AG04449 (cell line): ENCODE data around the gene BAHD1.

Experiments used
- CTCF ChIA-PET: fragments of 350-600 bp; formaldehyde crosslinking; extraction: SDS; loops from one replicate; lab custom pipeline; 2021; ENCODE audit warnings: antibody characterized with exemption; lab: Yijun Ruan, JAX
- POLR2A ChIA-PET: fragments of 400-600, 350-600 bp; formaldehyde crosslinking; extraction: SDS; loops from one replicate; lab custom pipeline; 2020; ENCODE audit warnings: antibody characterized with exemption, inconsistent platforms; lab: Yijun Ruan, JAX
- DNase-seq: peaks from one replicate; pipeline ENCODE4 v3.0.0-alpha.2; 2010; ENCODE audit warnings: low read depth, low spot score
- H3K4me3 ChIP-seq: 2 replicates; pipeline ENCODE4 v1.5.1; 2011; ENCODE audit warnings: low read depth, mild to moderate bottlenecking, control low read depth, low read length
- CTCF ChIP-seq: IDR thresholded peaks from one replicate; pipeline ENCODE4 v1.5.1; 2011; ENCODE audit warnings: mild to moderate bottlenecking, moderate library complexity, low read length, control low read depth, inconsistent platforms; ENCODE audit not compliant: insufficient read depth; ENCODE audit errors: missing control alignments

Gene BAHD1

GRCh38 chr15:40459391-40460015 is 18.8 kb downstream of the BAHD1 start:
- no peak overlapping the region for H3K4me3 ChIP-seq
- DNase-seq = no peak
- CTCF ChIA-PET = interaction anchor here (0.7 to 0.9 kb wide), 2 partner anchors 10 to 19 kb away, joined by 3 to 5 read pairs; no protein-coding TSS in a partner anchor
- TF ChIP-seq CTCF = no peak
- POLR2A ChIA-PET = no interaction called here

GRCh38 chr15:40460404-40460803 is 19.7 kb downstream of the BAHD1 start:
- POLR2A ChIA-PET = no interaction called here
- no peak for DNase-seq
- CTCF ChIA-PET = no interaction called here
- H3K4me3 ChIP-seq = no peak overlapping the region
- no peak for TF ChIP-seq CTCF

GRCh38 chr15:40461958-40462357 is 21.2 kb downstream of the BAHD1 start:
- POLR2A ChIA-PET = no interaction called here
- H3K4me3 ChIP-seq = no peak overlapping the region
- DNase-seq = no peak
- TF ChIP-seq CTCF = no peak
- CTCF ChIA-PET = interaction anchor here (1.1 to 1.6 kb wide), 2 partner anchors 19 to 187 kb away, joined by 3 to 4 read pairs; no protein-coding TSS in a partner anchor

GRCh38 chr15:40463279-40463678 is 22.5 kb downstream of the BAHD1 start:
- H3K4me3 ChIP-seq = no peak overlapping the region
- ChIA-PET CTCF (interaction anchor here (1.0 to 1.6 kb wide), 5 partner anchors 9 to 188 kb away, joined by 3 to 4 read pairs (median 3); no protein-coding TSS in a partner anchor), POLR2A (no interaction called here)
- TF ChIP-seq CTCF = no peak
- no peak for DNase-seq

- POLR2A ChIA-PET = no interaction called here
- TF ChIP-seq CTCF = no peak
- no peak for DNase-seq
- no peak overlapping the region for H3K4me3 ChIP-seq
- CTCF ChIA-PET = interaction anchor here (1.0 to 1.5 kb wide), 3 partner anchors 10 to 142 kb away, joined by 3 read pairs; no protein-coding TSS in a partner anchor
These were observed 23.3 kb downstream of the BAHD1 start for GRCh38 chr15:40463886-40464545.

GRCh38 chr15:40464595-40465185 is 23.9 kb downstream of the BAHD1 start:
- no peak overlapping the region for H3K4me3 ChIP-seq
- DNase-seq = no peak
- TF ChIP-seq CTCF = no peak
- ChIA-PET POLR2A (no interaction called here), CTCF (interaction anchor here (1.3 kb wide), 1 partner anchor 10 kb away, joined by 3 read pairs; no protein-coding TSS in a partner anchor)
